Chondrocyte (in vitro differentiated cells): ENCODE results near the gene RABIF. TPM values are rescaled to one million over a fixed set of nuclear protein-coding genes. Genes with fewer than 3 reads are reported as not detected.

Experiments
- DNase-seq: peaks from one replicate; pipeline ENCODE4 v3.0.0; 2021; ENCODE audit warnings: mixed read lengths, low spot score
- H3K27ac Mint-ChIP-seq: one replicate; pipeline ENCODE4 v1.8.0; 2021; ENCODE audit warnings: mild to moderate bottlenecking, moderate library complexity, mixed read lengths; ENCODE audit not compliant: unreplicated experiment
- H3K27me3 Mint-ChIP-seq: 2 replicates; pipeline ENCODE4 v1.8.0; 2021; ENCODE audit warnings: low read depth, mixed read lengths
- H3K36me3 Mint-ChIP-seq: 2 replicates; pipeline ENCODE4 v1.8.0; 2021; ENCODE audit warnings: low read depth, mixed read lengths
- H3K4me1 Mint-ChIP-seq: 2 replicates; pipeline ENCODE4 v1.8.0; 2021; ENCODE audit warnings: low read depth, mild to moderate bottlenecking, mixed read lengths
- H3K4me3 Mint-ChIP-seq: one replicate; pipeline ENCODE4 v1.8.0; 2021; ENCODE audit warnings: mild to moderate bottlenecking, moderate library complexity, mixed read lengths; ENCODE audit not compliant: unreplicated experiment
- H3K9me3 Mint-ChIP-seq: 2 replicates; pipeline ENCODE4 v1.8.0; 2021; ENCODE audit warnings: low read depth, mixed read lengths
- CTCF ChIP-seq: fragments of 200-600 bp; sonication (generic); IDR thresholded peaks from 2 replicates; pipeline ENCODE4 v1.5.0; 2021; ENCODE audit warnings: antibody characterized with exemption, mild to moderate bottlenecking, moderate library complexity
- total RNA-seq: library from RNA; stranded (reverse); gene quantifications from 3 replicates; pipeline ENCODE4 v1.2.1, GENCODE V29; 2021

RABIF gene
- total RNA-seq, 1 donor from 2014 or later: 15.3 TPM

- peaks cover 4% of the 10 kb centered on the region for H3K27me3 Mint-ChIP-seq
- H3K27ac Mint-ChIP-seq: no peak overlapping the region
Measured at GRCh38 chr1:202843081-202843480, 45.9 kb downstream of the RABIF start.

GRCh38 chr1:202837746-202838262, 51.1 kb downstream of the RABIF start:
- no peak for DNase-seq
- no peaks in the 10 kb centered on the region for H3K36me3 Mint-ChIP-seq
- peaks cover 10% of the 10 kb centered on the region for H3K27me3 Mint-ChIP-seq
- no peak for TF ChIP-seq CTCF
- H3K9me3 Mint-ChIP-seq: no peaks in the 10 kb centered on the region
- no peaks in the 10 kb centered on the region for H3K4me1 Mint-ChIP-seq
- no peak overlapping the region for H3K27ac Mint-ChIP-seq
- H3K4me3 Mint-ChIP-seq: no peak overlapping the region

More at GRCh38 chr1:202843081-202843480, 45.9 kb downstream of the RABIF start:
- Mint-ChIP-seq H3K9me3 (no peaks in the 10 kb centered on the region), H3K4me3 (no peak overlapping the region), H3K36me3 (no peaks in the 10 kb centered on the region), H3K4me1 (no peaks in the 10 kb centered on the region)
- TF ChIP-seq CTCF: no peak
- DNase-seq: no peak

GRCh38 chr1:202836623-202837403, 52.1 kb downstream of the RABIF start:
- Mint-ChIP-seq H3K27ac (no peak overlapping the region), H3K36me3 (no peaks in the 10 kb centered on the region), H3K4me1 (no peaks in the 10 kb centered on the region), H3K9me3 (no peaks in the 10 kb centered on the region), H3K4me3 (no peak overlapping the region), H3K27me3 (peaks cover 10% of the 10 kb centered on the region)
- DNase-seq: no peak
- no peak for TF ChIP-seq CTCF

- no peaks in the 10 kb centered on the region for H3K36me3 Mint-ChIP-seq
- no peaks in the 10 kb centered on the region for H3K9me3 Mint-ChIP-seq
- H3K27ac Mint-ChIP-seq: no peak overlapping the region
- no peaks in the 10 kb centered on the region for H3K4me1 Mint-ChIP-seq
- no peak for DNase-seq
- no peak for TF ChIP-seq CTCF
- H3K4me3 Mint-ChIP-seq: no peak overlapping the region
- peaks cover 10% of the 10 kb centered on the region for H3K27me3 Mint-ChIP-seq
Measured at GRCh38 chr1:202835548-202836072, 53.3 kb downstream of the RABIF start.

GRCh38 chr1:202834771-202835547, 54.0 kb downstream of the RABIF start:
- no peaks in the 10 kb centered on the region for H3K4me1 Mint-ChIP-seq
- TF ChIP-seq CTCF: no peak
- H3K27ac Mint-ChIP-seq: no peak overlapping the region
- DNase-seq: no peak
- no peaks in the 10 kb centered on the region for H3K36me3 Mint-ChIP-seq
- H3K4me3 Mint-ChIP-seq: no peak overlapping the region
- no peaks in the 10 kb centered on the region for H3K9me3 Mint-ChIP-seq
- peaks cover 10% of the 10 kb centered on the region for H3K27me3 Mint-ChIP-seq
